ENCODE measurements around the gene MDFIC. TPM values are rescaled to one million over a fixed set of nuclear protein-coding genes. Genes with fewer than 3 reads are reported as not detected.

The MDFIC gene
- polyA plus RNA-seq, 1 donor, result 30.1 TPM

GRCh38 chr7:114953724-114954123 is 31.8 kb downstream of the MDFIC start:
- no peak for DNase-seq

- DNase-seq, result no peak
Measured at GRCh38 chr7:114956702-114957101, 34.8 kb downstream of the MDFIC start.

- DNase-seq, result no peak
Measured at GRCh38 chr7:114957444-114957843, 35.5 kb downstream of the MDFIC start.

- DNase-seq, result no peak
Measured at GRCh38 chr7:114959931-114960330, 38.0 kb downstream of the MDFIC start.

GRCh38 chr7:114962441-114962840 is 40.5 kb downstream of the MDFIC start:
- DNase-seq, result no peak

- no peak for DNase-seq
Measured at GRCh38 chr7:114966156-114966555, 44.3 kb downstream of the MDFIC start.

GRCh38 chr7:114969096-114969495 is 47.2 kb downstream of the MDFIC start:
- no peak for DNase-seq

- no peak for DNase-seq
Measured at GRCh38 chr7:114970308-114970707, 48.4 kb downstream of the MDFIC start.

GRCh38 chr7:114970732-114971131 is 48.8 kb downstream of the MDFIC start:
- no peak for DNase-seq

- no peak for DNase-seq
Measured at GRCh38 chr7:114972567-114972966, 50.7 kb downstream of the MDFIC start.

- no peak for DNase-seq
Measured at GRCh38 chr7:114973147-114973546, 51.3 kb downstream of the MDFIC start.

GRCh38 chr7:114975401-114975800 is 53.5 kb downstream of the MDFIC start:
- no peak for DNase-seq

- DNase-seq, result no peak
Measured at GRCh38 chr7:114976666-114977065, 54.8 kb downstream of the MDFIC start.

GRCh38 chr7:114977277-114977676 is 55.4 kb downstream of the MDFIC start:
- no peak for DNase-seq

- no peak for DNase-seq
Measured at GRCh38 chr7:114979388-114979787, 57.5 kb downstream of the MDFIC start.

- no peak for DNase-seq
Measured at GRCh38 chr7:114979803-114980507, 58.1 kb downstream of the MDFIC start.

GRCh38 chr7:114981323-114981722 is 59.4 kb downstream of the MDFIC start:
- DNase-seq, result no peak

- DNase-seq, result no peak
Measured at GRCh38 chr7:114985116-114985715, 63.3 kb downstream of the MDFIC start.

GRCh38 chr7:114986190-114987180 is 64.6 kb downstream of the MDFIC start:
- no peak for DNase-seq

- DNase-seq, result no peak
Measured at GRCh38 chr7:114988026-114988425, 66.1 kb downstream of the MDFIC start.

GRCh38 chr7:114988755-114989375 is 67.0 kb downstream of the MDFIC start:
- no peak for DNase-seq

GRCh38 chr7:114989531-114989930 is 67.6 kb downstream of the MDFIC start:
- no peak for DNase-seq
